Measurements from ENCODE around the gene SRSF4.

The SRSF4 gene

DNA sequence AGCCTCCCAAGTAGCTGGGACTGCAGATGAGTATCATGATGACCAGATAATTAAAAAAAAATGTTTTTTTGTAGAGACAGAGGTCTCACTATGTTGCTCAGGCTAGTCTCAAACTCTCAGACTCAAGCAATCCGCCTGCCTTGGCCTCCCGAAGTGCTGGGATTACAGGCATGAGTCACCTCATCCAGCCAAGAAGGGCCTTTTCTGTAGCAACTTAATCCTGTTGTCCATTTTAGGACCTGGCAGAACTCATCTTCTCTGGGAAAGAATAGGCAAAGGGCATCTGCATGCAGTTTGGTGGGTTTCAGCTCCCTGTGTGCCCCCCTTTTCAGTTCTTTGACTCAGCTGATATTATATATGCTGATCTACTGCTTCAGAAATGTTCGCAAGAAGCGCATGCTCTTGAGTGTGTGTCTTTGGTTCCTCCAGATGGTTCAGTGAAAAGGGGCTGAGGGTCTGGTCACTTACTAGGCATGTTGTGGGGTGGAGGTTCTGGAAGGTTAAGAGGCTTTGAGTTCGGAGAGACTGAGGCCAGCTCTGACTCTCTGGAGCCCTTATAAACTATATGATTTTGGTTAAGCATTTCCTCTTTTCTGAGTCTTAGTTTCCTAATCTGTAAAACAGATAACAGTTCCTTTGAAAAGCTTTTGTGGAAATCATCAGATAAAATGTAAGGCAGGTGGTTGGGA, 19.4 kb upstream of the SRSF4 start:
- DNase-seq (ENCODE audit: low read depth): no peak

DNA sequence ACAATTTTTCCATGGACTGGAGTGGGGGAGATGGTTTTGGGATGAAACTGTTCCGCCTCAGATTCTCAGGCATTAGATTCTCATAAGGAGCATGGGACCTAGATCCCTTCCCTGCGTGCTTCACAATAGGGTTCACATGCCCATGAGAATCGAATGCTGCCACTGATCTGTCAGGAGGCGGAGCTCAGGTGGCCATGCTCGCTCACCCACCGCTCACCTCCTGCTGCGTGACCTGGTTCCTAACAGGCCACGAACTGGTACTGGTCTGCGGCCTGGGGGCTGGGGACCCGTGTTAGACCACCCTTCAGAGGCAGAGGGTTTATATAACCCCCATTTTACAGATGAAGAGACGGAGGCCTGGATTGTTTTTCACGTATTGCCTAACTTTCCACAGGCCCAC, 16.3 kb upstream of the SRSF4 start:
- DNase-seq (ENCODE audit: low read depth): no peak

DNA sequence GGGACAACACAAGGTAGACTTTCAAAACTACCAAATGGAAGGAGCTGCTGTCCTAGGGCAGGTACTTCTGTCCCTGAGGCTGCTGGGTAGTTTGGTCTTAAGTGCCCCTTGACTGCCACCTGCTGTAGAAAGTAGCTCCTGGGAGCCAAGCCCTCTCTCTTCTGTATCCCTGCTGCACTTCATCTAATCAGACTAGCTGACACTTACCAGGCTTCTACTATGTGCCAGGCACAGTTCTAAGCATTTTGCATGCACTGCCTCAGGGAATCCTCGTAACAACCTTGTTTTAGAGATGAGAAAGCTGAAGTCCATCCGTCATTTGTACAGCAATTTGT, 15.9 kb upstream of the SRSF4 start:
- DNase-seq (ENCODE audit: low read depth): no peak

DNA sequence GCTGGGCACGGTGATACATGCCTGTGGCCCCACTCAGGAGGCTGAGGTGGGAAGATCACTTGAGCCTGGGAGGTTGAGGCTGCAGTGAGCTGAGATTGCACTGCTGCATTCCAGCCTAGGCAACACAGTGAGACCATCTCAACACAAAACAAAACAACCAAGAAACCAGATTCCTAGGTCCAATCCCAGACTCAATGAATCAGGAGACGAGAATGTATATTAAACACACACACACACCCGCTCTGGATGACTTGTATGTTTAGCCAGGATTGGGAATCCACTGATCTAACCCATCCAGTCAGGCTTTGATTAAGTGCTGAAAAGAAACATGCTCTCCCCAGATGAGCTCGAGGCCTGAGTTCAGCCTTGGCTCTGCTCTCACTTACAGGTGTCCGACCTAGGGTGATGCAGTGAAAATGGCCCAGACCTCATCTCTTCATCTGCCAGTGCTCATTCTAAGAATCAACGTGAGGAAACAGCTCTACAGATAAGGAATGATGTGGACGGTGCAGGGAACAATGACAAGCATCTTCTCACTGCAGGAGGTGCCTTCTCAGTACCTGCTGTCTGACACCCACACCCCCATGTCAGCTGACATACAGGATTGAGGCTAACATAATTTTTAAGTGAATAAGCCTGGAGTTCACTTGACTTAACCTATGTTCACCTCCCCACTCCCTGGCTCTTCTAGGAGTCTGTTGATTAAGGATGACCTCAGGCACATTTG, 15.3 kb upstream of the SRSF4 start:
- no peak for DNase-seq (ENCODE audit: low read depth)

DNA sequence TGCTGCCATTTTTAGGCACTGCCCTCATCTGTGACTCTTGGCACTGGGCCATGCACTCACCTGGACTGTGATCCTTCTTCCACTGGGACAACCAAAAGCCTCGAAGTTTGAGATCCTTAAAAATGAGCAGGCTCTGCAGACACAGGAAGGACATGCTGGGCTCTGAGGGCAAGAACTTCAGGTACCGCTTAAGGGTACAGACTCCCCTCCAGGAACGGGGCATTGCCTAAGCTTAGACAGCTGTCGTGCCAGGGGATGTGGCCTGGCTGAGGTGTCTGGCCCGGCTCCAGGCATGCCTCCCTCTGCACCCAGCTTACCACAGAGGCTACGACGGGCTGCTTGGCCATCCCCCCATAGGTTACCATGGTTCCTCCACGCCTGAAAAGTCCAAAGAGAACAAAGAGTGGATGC, 14.2 kb upstream of the SRSF4 start:
- DNase-seq (ENCODE audit: low read depth): no peak

DNA sequence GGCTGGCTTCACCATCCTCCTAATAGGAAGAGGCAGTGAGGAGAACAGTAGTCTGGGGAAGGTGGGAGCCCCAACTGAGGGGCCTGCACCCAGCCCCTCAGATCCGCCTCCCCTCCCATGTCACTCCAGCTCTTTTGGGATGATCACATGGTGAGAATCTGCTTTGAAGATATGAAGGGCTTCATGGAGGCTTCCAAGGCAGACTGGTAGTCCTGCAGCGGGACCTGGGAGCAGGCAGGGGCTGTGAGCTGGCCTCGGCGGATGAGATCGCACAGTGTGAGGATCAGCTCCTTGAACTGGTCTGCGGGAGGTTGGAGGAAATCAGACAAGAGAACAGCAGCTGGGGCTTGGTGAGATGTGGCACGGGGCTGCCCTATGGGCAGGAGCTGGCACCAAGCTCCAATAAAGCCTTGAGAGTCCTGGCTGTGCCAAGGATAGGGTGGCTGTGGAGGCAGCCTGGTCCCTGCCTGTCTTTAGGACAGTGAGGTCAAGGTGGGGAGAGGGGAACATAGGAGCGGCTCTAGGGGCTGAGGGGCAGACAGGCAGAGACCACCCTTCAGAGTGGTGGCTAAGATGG, 12.3 kb upstream of the SRSF4 start:
- DNase-seq (ENCODE audit: low read depth): no peak

DNA sequence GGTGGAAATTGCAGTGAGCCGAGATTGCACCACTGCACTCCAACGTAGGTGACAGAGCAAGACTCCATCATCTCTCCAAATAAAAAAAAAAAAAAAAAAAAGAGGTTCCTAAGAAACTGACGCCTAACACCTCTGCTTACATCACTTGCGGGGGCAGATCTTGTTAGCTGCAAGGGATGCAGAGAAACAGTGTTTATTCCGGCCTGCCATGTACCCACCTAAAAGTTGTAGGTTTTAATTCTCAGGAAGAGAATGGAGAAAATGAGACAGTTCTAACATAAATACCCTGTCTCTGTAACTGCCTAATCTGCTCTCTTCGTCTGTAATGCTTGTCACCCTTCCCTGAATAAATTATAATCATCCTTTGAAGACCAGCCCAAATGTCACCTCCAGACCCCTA, 9.0 kb upstream of the SRSF4 start:
- no peak for DNase-seq (ENCODE audit: low read depth)

DNA sequence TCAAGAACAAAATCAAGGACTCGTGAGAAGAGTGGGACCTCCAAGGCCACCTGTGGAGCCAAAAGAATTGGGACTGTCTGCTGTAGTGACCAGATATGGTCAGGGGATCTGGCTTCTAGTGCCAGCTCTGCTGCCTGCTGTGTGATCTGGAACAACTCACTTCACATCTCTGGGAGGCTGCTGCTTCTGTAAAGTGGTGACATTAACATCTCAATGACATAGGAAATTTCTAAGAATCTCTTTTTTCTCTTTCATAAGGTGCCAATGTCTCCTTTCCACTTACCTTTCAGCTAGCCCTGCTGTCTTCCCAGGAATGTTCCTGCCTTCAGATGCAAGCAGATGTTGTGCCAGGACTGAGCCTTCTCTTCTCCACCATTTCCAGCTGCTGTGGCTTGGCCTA, 5.0 kb upstream of the SRSF4 start:
- DNase-seq (ENCODE audit: low read depth): no peak

DNA sequence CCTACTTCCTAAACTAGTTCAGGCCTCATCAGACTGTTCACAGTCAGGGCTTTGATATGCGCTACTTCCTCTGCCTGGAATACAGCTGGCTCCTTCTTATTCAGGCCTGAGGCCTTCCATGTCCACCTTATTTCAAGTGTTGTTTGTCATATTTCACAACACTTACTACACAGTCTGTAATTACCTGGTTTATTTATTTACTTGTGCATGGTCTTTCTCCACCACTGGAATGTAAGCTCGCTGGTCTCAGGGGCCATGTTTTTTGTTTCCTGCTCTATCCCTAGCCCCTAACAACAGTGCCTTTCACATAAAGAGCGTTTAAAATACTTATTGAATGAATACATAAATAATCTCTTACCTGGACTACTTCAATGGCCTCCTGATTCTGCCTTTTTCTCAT, 4.6 kb upstream of the SRSF4 start:
- DNase-seq (ENCODE audit: low read depth): no peak

DNA sequence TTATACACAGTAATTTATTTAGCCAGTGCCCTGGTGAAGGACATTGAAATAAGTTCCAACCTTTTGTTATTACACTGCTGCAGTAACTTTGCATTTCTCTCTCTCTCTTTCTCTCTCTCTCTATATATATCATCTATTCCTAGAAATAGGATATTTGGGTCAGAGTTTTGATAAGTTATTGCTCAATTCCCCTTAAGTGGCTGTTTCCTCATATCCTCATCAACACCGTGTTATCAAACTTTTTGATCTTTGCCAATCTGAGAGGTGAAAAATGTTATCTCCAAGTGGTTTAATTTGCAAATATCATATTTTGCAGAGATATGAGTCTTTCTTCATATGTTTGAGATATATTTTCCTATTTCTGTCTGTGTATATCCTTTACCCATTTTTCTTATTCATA, 1.6 kb upstream of the SRSF4 start:
- DNase-seq (ENCODE audit: low read depth): no peak

DNA sequence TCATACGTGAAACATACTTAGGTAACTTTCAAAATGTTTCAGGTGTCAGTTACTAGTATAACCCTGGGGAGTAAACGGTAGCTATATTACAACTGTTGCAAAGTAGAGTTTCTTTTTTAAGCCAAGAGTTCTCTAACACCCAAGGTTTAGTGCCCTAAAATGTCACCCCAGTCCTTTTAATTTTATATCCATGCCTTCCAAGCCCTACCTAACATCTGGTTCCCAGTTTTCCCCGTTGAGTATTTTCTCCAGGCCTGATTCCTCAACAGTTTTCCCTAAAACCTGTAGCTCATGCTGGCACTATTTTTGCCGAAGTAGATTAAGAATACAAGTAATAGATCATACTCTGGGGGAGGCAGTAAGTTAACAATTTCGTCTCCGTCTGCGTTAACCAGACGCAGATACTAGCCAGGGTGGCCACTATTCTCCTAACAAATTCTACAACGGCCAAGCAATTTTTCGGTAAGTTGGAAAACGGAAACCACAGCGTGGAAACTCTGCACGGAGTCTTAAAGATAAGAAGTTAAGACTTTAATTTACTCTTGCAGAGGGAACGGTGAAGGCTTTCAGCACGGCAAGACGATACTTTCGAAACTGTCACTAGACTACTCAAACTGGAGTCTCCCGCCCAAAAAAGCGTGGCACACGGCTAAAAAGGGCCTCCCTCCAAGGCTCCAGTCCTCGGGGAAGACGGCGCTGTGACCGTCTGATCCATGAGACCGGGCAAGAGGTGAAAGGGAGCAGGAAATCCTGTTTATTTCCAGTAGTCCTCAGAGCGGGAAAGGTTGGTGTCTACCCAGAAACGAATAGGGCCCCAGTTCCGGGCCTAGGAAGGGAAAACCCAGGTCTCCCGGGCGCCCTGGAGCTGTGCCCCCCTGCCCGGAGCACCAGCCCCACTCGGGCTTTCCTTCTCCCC, 945 bp downstream of the SRSF4 start:
- DNase-seq (ENCODE audit: low read depth): no peak

DNA sequence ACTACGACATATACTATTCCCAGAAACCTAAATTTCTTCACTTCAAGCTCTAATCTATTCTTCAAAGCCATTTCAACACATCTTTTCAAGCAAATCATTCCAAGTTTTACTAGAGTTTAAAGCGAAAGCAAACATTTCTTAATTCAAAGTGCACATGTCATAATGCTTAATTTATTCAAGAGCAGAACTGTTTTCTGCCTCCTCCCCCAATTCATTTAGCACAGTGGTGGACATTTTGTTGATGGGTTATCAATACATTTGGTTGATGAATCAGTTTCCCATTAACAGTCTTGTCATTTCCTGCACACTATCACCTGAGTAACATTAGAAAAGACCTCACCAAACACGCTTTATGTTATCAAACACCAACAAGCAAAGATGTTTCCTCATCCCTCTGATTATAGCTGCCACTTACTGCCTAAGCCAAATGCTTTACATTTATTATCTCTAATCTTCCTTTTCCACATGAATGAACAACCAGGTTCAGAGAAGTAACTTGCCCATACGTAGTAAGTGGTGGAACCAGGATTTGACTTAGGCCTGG, 2.0 kb downstream of the SRSF4 start:
- no peak for DNase-seq (ENCODE audit: low read depth)

DNA sequence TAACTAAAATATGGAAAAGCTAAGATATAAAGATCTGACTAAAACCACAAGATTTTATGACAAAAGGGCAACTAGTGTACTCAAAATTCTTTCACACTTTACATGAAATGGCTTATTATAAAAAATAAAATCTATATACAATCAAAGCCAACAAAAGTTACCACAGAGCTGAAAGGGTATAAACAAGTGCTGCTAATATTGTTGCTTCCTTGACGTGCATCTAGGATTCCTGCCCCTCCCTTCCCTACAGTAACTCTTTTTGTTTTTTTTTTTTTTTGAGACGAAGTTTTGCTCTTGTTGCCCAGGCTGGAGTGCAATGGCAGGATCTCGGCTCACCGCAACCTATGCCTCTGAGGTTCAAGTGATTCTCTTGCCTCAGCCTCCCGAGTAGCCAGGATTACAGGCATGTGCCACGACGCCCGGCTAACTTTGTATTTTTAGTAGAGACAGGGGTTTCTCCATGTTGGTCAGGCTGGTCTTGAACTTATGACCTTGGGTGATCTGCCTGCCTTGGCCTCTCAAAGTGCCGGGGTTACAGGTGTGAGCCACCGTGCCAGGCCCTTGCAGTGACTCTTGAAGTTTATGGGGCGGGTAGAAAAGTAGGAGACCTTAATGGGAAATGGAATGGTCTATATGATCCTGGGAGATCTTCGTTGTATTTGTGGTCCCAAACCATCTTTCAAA, 4.5 kb downstream of the SRSF4 start:
- DNase-seq (ENCODE audit: low read depth): no peak

DNA sequence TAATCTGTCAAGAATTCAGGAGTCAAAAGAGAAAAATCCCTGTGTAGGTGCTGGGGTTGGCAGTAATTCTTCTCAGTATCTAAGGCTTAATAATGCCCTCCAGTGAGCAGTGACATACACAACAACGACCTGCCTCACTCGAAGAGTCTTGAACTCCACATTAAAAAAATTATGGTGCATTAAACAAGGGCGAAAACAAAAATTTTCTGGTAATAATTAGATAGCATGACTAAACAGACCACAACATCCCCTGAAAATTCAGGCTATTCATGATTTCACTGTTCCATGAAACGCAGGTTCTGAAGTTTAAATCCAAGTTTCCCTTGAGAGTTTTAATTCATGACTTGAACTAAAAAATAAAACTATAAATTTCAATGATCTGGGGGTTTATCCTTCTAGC, 5.1 kb downstream of the SRSF4 start:
- no peak for DNase-seq (ENCODE audit: low read depth)

DNA sequence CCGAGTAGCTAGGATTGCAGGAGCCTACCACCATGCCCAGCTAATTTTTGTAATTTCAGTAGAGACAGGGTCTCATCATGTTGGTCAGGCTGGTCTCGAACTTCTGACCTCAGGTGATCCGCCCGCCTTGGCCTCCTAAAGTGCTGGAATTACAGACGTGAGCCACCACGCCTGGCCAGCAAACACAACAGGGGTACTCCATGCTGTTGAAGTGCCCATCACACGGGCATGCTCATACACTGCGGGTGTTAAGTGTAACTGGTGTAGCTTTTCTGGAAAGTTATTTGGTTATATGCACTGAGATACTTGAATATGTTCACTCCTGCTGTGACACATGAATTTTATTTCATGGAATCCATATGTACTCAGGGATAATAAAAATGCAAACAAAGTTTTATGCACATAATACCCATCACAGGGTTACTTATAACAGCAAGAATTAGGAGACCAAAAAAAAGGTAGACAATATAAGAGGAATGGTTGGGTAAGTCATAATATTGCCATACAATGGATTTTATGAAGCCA, 9.2 kb downstream of the SRSF4 start:
- no peak for DNase-seq (ENCODE audit: low read depth)

DNA sequence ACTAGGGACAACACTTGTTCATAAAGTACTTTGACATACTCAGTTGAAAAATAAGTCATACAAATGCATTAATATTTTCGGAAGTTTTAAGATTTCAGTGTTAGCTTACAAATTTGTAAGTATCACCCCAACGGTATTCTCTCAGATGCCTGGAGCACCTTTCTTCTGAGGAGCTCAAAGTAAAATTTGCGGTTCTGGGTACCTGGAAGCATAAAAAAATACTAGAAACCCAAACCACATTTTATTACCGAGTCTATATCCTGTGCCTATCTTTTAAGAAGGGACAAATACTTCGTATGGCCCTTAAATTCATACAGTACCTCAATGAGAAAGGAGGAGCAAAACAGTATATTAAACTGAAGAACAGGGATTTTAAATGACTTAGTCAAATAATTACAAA, 10.2 kb downstream of the SRSF4 start:
- no peak for DNase-seq (ENCODE audit: low read depth)

DNA sequence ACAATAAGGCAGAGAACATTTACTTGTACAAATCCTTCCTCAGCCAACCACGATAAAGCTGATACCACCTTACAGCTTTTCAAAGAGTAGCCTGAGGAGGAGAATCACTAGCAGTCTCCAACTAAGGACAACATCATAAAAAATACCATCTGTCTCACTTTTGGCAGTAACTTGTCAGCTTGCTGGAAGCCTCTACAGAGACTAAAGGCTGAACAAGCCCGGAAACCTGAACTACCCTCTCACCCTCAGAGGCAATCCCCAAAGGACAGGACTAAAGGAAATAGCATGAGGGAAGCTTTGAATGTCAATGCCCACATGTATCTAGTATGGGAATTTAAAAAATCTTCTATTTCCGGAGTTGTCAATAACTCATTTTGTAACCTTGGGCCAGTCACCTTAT, 10.6 kb downstream of the SRSF4 start:
- no peak for DNase-seq (ENCODE audit: low read depth)

DNA sequence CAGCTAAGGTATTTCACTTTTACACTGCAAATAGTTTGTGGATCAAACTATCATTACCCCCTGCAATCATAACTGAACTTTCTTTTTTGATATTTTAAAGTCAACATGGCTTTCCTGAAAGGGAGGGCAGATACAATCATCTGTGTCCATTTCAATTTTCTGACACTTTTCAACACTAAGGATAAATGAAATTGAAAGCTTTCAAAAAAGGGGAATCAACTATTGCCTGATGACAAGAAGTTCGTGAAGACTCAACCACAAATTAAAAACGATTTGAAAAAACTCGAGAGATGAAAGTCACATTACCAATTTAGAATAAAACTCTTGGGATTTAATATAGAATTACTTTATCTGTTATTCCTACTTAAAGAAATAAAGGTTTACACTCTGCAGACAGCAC, 11.7 kb downstream of the SRSF4 start:
- DNase-seq (ENCODE audit: low read depth): no peak

DNA sequence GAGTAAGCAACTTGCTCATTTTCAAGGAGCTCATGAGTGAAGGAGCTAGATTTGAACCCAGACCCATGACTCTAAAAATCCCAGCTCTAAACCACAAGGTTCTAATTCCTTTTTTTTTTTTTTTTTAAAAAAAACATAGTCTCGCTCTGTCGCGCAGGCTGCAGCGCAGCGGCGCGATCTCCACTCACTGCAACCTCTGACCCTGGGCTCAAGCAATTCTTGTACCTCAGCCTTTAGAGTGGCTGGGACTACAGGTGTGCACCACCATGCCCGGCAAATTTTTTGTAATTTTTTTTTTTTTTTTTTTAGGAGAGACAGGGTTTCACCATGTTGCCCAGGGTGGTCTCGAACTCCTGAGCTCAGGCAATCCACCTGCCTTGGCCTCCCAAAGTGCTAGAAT, 13.8 kb downstream of the SRSF4 start:
- DNase-seq (ENCODE audit: low read depth): no peak

DNA sequence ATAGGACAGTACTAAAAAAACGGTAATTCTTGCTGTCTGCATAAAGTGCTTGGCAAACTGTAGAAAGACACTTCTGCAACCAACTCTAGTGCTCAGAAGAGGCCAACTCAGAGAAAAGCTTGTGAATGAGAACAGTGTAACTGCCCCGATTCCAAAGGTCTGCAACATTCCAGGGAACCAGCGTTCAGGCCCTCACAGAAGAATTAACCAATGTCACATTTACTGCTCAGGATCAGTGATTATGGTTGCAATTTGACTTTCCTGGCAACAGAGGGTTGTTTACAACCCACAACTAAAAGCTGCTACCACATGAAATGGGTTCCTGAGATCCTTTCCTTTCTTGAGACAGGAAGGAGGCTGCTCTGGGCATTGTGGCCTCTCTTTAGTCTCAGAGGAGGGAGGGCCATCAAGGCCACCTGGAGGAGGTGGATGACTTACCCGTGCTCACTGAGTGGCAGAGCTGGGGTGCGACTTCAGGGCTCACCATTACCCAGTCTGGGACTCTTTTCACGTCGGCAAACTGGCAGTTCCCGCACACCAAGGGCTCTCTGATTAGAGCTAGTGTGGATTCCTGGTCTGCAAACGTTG, 15.3 kb downstream of the SRSF4 start:
- DNase-seq (ENCODE audit: low read depth): no peak

DNA sequence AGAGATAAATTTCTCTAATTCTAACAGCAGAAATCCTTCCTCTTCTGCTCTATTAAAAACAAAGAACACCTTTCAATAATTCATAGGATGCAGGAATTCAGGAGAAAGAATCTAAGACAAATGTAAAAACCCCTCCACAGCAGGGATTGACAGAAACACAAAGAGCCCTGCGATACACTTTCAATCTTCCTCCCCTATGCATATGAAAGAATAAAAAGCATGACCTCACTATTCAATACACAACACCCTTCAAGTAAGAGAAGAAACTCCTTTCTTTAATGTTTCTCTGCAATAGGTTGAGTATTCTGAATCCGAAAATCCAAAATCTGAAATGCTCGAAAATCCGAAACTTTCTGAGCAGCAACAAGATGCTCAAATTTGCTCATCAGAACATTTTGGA, 17.1 kb downstream of the SRSF4 start:
- DNase-seq (ENCODE audit: low read depth): no peak

All from stimulated activated CD8-positive, alpha-beta memory T cell treated with anti-CD3 and anti-CD28 coated beads, Interleukin-15, amount 100 ng/mL, for 24 hours (primary cell).